ENCODE results near the gene CHD5. TPM values are rescaled to one million over a fixed set of nuclear protein-coding genes. Genes with fewer than 3 reads are reported as not detected.

Gene CHD5
- polyA plus RNA-seq, 4 donors, result 0.28 to 1.8 (median 0.67) TPM; not detected in 1

DNA sequence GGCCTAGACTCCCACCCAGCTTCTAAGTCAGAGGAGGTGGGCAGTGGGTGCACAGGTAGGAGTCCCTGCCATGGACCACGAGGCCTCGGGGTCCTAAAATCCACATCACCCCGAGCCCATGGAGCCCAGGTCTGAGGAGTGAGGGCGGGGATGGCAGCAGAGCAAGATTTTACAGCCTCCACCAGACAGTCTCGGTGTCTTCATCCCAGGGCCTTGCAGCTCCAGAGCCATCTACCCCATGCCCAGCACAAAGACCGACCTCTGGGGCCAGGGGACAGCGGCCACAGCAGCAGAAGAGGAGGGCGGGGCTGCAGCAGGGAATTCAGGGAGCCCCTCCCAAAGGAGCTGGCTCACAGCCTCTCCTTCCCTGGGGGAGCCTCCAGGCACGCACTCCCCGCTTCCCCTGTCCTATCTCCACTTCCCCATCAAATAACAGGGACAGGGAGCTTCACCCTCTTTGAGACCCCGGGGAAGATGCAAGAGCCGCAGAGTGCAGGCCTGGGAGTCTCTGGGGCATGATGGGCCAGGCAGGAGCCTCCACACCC lies 14.6 kb downstream of the CHD5 start:
- Histone ChIP-seq H3K4me1 (ENCODE audit: control insufficient read depth in 3 of 3, insufficient read depth in 2 of 3, low read depth in 1 of 3, low read length in 2 of 3) (no peaks in the 10 kb centered on the region), H3K27ac (ENCODE audit: low read depth in 1 of 3, low read length in 2 of 3) (no peak overlapping the region), H3K9me3 (ENCODE audit: control insufficient read depth in 2 of 2, insufficient read depth in 1 of 2, low read depth in 1 of 2, low read length in 1 of 2) (no peaks in the 10 kb centered on the region), H3K27me3 (ENCODE audit: control insufficient read depth in 3 of 3, insufficient read depth in 3 of 3, low read length in 3 of 3) (peaks cover 0 to 3% (median 0%) of the 10 kb centered on the region in 3 donors), H3K4me3 (ENCODE audit: low read depth in 1 of 3, low read length in 3 of 3) (no peak overlapping the region), H3K36me3 (ENCODE audit: control insufficient read depth in 3 of 3, insufficient read depth in 2 of 3, low read depth in 1 of 3, low read length in 3 of 3) (no peaks in the 10 kb centered on the region)
- 48 to 71% (median 62%) methylated on average over 9 to 12 of the region's 12 CpGs for WGBS, 3 donors
- FAIRE-seq (no peak), DNase-seq (no peak)

DNA sequence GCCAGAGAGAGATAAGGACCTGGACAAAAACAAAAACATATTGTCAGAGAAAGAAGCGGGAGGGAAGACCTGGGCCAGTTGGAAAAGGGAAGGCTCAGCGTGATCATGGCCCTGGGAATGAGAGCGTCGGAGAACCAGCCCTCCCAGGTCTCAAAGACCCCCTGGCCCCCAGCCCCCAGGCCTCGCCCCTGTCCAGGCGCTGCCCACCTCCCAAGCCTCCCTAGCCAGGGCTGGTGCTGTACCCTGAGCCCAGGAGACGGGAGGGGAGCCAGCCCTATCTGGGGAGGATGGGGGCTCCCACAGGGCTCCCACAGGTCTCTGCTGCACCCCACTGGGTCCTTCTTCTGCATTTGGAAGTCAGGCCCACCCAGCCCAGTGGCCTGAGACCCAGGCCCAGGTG lies 15.1 kb downstream of the CHD5 start:
- H3K4me3 ChIP-seq (ENCODE audit: low read depth in 1 of 3, low read length in 3 of 3), result no peak overlapping the region
- peaks cover 0 to 3% (median 0%) of the 10 kb centered on the region in 3 donors for H3K27me3 ChIP-seq (ENCODE audit: control insufficient read depth in 3 of 3, insufficient read depth in 3 of 3, low read length in 3 of 3)
- WGBS, 3 donors, result 63 to 66% (median 64%) methylated on average over 7 of the region's 7 CpGs
- no peak for FAIRE-seq
- no peaks in the 10 kb centered on the region for H3K9me3 ChIP-seq (ENCODE audit: control insufficient read depth in 2 of 2, insufficient read depth in 1 of 2, low read depth in 1 of 2, low read length in 1 of 2)
- DNase-seq, result no peak
- H3K27ac ChIP-seq (ENCODE audit: low read depth in 1 of 3, low read length in 2 of 3), result no peak overlapping the region
- no peaks in the 10 kb centered on the region for H3K4me1 ChIP-seq (ENCODE audit: control insufficient read depth in 3 of 3, insufficient read depth in 2 of 3, low read depth in 1 of 3, low read length in 2 of 3)
- H3K36me3 ChIP-seq (ENCODE audit: control insufficient read depth in 3 of 3, insufficient read depth in 2 of 3, low read depth in 1 of 3, low read length in 3 of 3), result no peaks in the 10 kb centered on the region

- FAIRE-seq (no peak), DNase-seq (no peak)
- H3K36me3 ChIP-seq (ENCODE audit: control insufficient read depth in 3 of 3, insufficient read depth in 2 of 3, low read depth in 1 of 3, low read length in 3 of 3), result no peaks in the 10 kb centered on the region
- peaks cover 0 to 3% (median 2%) of the 10 kb centered on the region in 3 donors for H3K27me3 ChIP-seq (ENCODE audit: control insufficient read depth in 3 of 3, insufficient read depth in 3 of 3, low read length in 3 of 3)
- no peak overlapping the region for H3K4me3 ChIP-seq (ENCODE audit: low read depth in 1 of 3, low read length in 3 of 3)
- H3K9me3 ChIP-seq (ENCODE audit: control insufficient read depth in 2 of 2, insufficient read depth in 1 of 2, low read depth in 1 of 2, low read length in 1 of 2), result no peaks in the 10 kb centered on the region
- no peak overlapping the region for H3K27ac ChIP-seq (ENCODE audit: low read depth in 1 of 3, low read length in 2 of 3)
- 67 to 72% (median 68%) methylated on average over 19 of the region's 19 CpGs for WGBS, 3 donors
- H3K4me1 ChIP-seq (ENCODE audit: control insufficient read depth in 3 of 3, insufficient read depth in 2 of 3, low read depth in 1 of 3, low read length in 2 of 3), result no peaks in the 10 kb centered on the region
These were observed 16.0 kb downstream of the CHD5 start for GRCh38 chr1:6163973-6164617.

DNA sequence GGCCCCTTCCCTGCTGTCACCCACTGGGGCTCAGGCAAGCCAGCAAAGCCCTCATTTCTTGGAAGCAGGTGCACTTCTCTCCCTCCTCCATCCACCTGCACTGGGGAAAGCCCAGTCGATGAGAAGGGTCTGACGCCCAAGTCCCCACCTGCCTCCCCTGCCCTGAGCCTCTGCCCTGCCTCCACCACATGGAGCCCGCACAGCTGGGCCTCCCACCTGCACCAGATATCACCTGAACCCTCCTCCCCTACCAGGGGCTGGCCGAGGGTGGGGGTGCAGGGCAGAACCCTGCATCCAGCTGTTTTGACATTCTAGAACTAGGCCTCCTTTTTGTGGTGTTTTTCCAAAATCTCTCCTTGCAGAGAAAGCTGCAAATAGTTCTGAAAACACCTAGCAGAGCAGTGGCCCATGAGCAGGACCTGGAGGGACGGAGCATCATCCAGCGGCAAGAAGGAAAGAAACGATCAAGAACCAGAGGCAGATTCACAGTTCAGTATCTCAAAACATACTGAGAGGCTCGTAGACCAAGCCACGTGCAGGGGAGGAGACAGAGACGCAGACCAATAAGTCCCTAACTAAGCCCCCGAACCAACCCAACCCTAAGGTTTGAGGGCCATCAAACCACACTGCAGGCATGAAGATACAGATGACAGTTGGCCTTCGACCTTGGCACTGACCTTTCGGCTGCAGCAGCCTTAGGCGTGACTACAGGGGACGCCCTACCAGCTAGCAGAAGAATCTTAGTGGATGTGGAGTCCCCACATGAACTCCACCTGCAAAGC lies 16.7 kb downstream of the CHD5 start:
- H3K9me3 ChIP-seq (ENCODE audit: control insufficient read depth in 2 of 2, insufficient read depth in 1 of 2, low read depth in 1 of 2, low read length in 1 of 2), result no peaks in the 10 kb centered on the region
- WGBS, 3 donors, result 68 to 77% (median 69%) methylated on average over 15 of the region's 15 CpGs
- no peak overlapping the region for H3K4me3 ChIP-seq (ENCODE audit: low read depth in 1 of 3, low read length in 3 of 3)
- peaks cover 0 to 3% (median 2%) of the 10 kb centered on the region in 3 donors for H3K27me3 ChIP-seq (ENCODE audit: control insufficient read depth in 3 of 3, insufficient read depth in 3 of 3, low read length in 3 of 3)
- no peak for FAIRE-seq
- no peaks in the 10 kb centered on the region for H3K4me1 ChIP-seq (ENCODE audit: control insufficient read depth in 3 of 3, insufficient read depth in 2 of 3, low read depth in 1 of 3, low read length in 2 of 3)
- H3K27ac ChIP-seq (ENCODE audit: low read depth in 1 of 3, low read length in 2 of 3), result no peak overlapping the region
- H3K36me3 ChIP-seq (ENCODE audit: control insufficient read depth in 3 of 3, insufficient read depth in 2 of 3, low read depth in 1 of 3, low read length in 3 of 3), result no peaks in the 10 kb centered on the region
- DNase-seq, result no peak

DNA sequence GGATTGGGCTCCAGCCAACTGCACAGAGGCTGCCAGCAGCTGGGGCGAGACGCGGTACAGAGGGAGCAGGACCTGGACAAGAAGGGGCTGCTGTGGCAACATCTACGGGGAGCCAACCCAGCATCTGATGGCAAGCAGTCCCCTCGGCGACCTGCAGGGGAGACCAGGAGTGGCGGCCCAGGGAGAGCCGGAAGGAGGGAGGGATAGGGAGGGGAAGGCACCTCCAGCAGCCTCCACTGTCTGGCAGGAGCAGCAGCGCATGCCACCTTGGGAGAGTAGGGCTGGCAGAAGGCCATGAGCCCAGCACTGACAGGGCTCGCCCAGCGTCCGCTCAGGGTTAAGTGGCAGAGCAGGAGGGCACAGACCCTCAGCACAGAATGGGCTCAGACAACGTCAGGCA lies 17.3 kb downstream of the CHD5 start:
- H3K4me3 ChIP-seq (ENCODE audit: low read depth in 1 of 3, low read length in 3 of 3), result no peak overlapping the region
- peaks cover 0 to 3% (median 2%) of the 10 kb centered on the region in 3 donors for H3K27me3 ChIP-seq (ENCODE audit: control insufficient read depth in 3 of 3, insufficient read depth in 3 of 3, low read length in 3 of 3)
- no peak overlapping the region for H3K27ac ChIP-seq (ENCODE audit: low read depth in 1 of 3, low read length in 2 of 3)
- DNase-seq (no peak), FAIRE-seq (no peak)
- no peaks in the 10 kb centered on the region for H3K9me3 ChIP-seq (ENCODE audit: control insufficient read depth in 2 of 2, insufficient read depth in 1 of 2, low read depth in 1 of 2, low read length in 1 of 2)
- H3K36me3 ChIP-seq (ENCODE audit: control insufficient read depth in 3 of 3, insufficient read depth in 2 of 3, low read depth in 1 of 3, low read length in 3 of 3), result no peaks in the 10 kb centered on the region
- no peaks in the 10 kb centered on the region for H3K4me1 ChIP-seq (ENCODE audit: control insufficient read depth in 3 of 3, insufficient read depth in 2 of 3, low read depth in 1 of 3, low read length in 2 of 3)
- WGBS, 3 donors, result 57 to 64% (median 61%) methylated on average over 12 to 13 of the region's 13 CpGs

DNA sequence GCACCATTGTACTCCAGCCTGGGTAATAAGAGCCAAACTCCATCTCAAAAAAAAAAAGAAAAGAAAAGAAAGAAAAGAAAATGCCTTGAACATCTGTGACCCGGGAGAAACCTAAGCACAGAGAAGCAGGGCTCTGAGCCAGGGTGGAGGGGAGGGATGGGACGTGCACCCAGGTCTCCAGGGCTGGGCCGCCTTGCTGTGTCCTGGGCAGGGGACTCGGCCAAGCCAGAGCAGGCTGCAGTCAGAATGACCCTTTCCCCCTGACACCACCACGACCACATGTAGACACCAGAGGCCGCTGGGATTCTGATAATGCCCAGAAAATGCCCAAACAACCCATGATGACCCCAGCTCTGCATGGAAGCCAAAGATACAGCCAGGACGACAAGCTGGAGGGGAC lies 17.8 kb downstream of the CHD5 start:
- H3K4me1 ChIP-seq (ENCODE audit: control insufficient read depth in 3 of 3, insufficient read depth in 2 of 3, low read depth in 1 of 3, low read length in 2 of 3), result no peaks in the 10 kb centered on the region
- no peaks in the 10 kb centered on the region for H3K36me3 ChIP-seq (ENCODE audit: control insufficient read depth in 3 of 3, insufficient read depth in 2 of 3, low read depth in 1 of 3, low read length in 3 of 3)
- FAIRE-seq (no peak), DNase-seq (no peak)
- H3K27me3 ChIP-seq (ENCODE audit: control insufficient read depth in 3 of 3, insufficient read depth in 3 of 3, low read length in 3 of 3), result peaks cover 0 to 3% (median 2%) of the 10 kb centered on the region in 3 donors
- H3K9me3 ChIP-seq (ENCODE audit: control insufficient read depth in 2 of 2, insufficient read depth in 1 of 2, low read depth in 1 of 2, low read length in 1 of 2), result no peaks in the 10 kb centered on the region
- WGBS, 3 donors, result 69 to 78% (median 74%) methylated on average over 7 of the region's 7 CpGs
- H3K27ac ChIP-seq (ENCODE audit: low read depth in 1 of 3, low read length in 2 of 3), result no peak overlapping the region
- no peak overlapping the region for H3K4me3 ChIP-seq (ENCODE audit: low read depth in 1 of 3, low read length in 3 of 3)

GRCh38 chr1:6158181-6158580 lies 21.9 kb downstream of the CHD5 start:
- 50 to 72% (median 61%) methylated on average over 8 of the region's 8 CpGs for WGBS, 3 donors
- no peak overlapping the region for H3K4me3 ChIP-seq (ENCODE audit: low read depth in 1 of 3, low read length in 3 of 3)
- H3K27me3 ChIP-seq (ENCODE audit: control insufficient read depth in 3 of 3, insufficient read depth in 3 of 3, low read length in 3 of 3), result peaks cover 0 to 3% (median 2%) of the 10 kb centered on the region in 3 donors
- no peaks in the 10 kb centered on the region for H3K4me1 ChIP-seq (ENCODE audit: control insufficient read depth in 3 of 3, insufficient read depth in 2 of 3, low read depth in 1 of 3, low read length in 2 of 3)
- no peak overlapping the region for H3K27ac ChIP-seq (ENCODE audit: low read depth in 1 of 3, low read length in 2 of 3)
- DNase-seq, result no peak
- H3K36me3 ChIP-seq (ENCODE audit: control insufficient read depth in 3 of 3, insufficient read depth in 2 of 3, low read depth in 1 of 3, low read length in 3 of 3), result no peaks in the 10 kb centered on the region
- no peaks in the 10 kb centered on the region for H3K9me3 ChIP-seq (ENCODE audit: control insufficient read depth in 2 of 2, insufficient read depth in 1 of 2, low read depth in 1 of 2, low read length in 1 of 2)
- no peak for FAIRE-seq

DNA sequence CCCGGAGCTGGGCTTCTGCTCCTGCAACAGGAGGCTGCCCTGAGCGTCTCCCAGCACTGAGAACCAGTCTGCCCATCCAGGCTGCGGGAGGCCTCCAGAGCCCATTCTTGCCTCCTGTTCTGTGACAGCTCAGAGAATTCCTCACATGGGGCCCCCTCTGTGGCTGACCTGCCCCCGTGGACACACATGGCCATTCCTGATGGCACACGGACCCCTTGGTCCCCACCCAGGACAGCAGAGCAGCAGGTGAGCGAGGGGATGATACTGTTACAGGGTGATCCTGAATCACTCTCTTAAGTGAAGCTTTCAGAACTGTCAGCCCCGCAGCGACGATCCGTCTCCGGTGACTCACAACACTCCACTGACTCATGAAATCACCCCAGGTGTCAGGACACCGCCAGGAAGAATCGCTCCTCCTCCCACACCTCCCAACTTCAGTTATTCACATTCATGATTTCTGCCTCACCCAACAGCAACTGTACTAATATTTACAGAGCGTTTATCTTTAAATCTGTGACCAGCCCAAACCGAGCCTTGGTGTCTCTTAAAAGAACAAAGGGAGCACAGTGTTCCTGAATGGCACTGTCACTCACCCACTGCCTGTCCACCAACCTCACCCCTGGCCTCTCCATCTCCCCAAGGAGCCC lies 22.5 kb downstream of the CHD5 start:
- DNase-seq (peak; percentile 14 to 19), FAIRE-seq (no peak)
- no peak overlapping the region for H3K4me3 ChIP-seq (ENCODE audit: low read depth in 1 of 3, low read length in 3 of 3)
- H3K36me3 ChIP-seq (ENCODE audit: control insufficient read depth in 3 of 3, insufficient read depth in 2 of 3, low read depth in 1 of 3, low read length in 3 of 3), result no peaks in the 10 kb centered on the region
- H3K4me1 ChIP-seq (ENCODE audit: control insufficient read depth in 3 of 3, insufficient read depth in 2 of 3, low read depth in 1 of 3, low read length in 2 of 3), result no peaks in the 10 kb centered on the region
- H3K9me3 ChIP-seq (ENCODE audit: control insufficient read depth in 2 of 2, insufficient read depth in 1 of 2, low read depth in 1 of 2, low read length in 1 of 2), result no peaks in the 10 kb centered on the region
- H3K27me3 ChIP-seq (ENCODE audit: control insufficient read depth in 3 of 3, insufficient read depth in 3 of 3, low read length in 3 of 3), result peaks cover 0 to 3% (median 2%) of the 10 kb centered on the region in 3 donors
- WGBS, 3 donors, result 28 to 56% (median 34%) methylated on average over 15 of the region's 15 CpGs
- H3K27ac ChIP-seq (ENCODE audit: low read depth in 1 of 3, low read length in 2 of 3), result no peak overlapping the region
